HG02970 (cell line): ENCODE results near the gene DENND2A.
A peak's percentile ranks its signal among the peaks of the same experiment; 100 is the strongest.

Source experiments
- ATAC-seq: cut with Tn5 transposase; IDR thresholded peaks from one replicate; pipeline ENCODE4 v1.9.1; 2021; ENCODE audit warnings: mild to moderate bottlenecking, moderate library complexity, moderate number of reproducible peaks; ENCODE audit not compliant: unreplicated experiment, low FRiP score

DENND2A gene

GRCh38 chr7:140478246-140479061 is 162.2 kb downstream of the DENND2A start:
- ATAC-seq, result peak; percentile 28

GRCh38 chr7:140476698-140477261 is 163.8 kb downstream of the DENND2A start:
- ATAC-seq, result no peak

DNA sequence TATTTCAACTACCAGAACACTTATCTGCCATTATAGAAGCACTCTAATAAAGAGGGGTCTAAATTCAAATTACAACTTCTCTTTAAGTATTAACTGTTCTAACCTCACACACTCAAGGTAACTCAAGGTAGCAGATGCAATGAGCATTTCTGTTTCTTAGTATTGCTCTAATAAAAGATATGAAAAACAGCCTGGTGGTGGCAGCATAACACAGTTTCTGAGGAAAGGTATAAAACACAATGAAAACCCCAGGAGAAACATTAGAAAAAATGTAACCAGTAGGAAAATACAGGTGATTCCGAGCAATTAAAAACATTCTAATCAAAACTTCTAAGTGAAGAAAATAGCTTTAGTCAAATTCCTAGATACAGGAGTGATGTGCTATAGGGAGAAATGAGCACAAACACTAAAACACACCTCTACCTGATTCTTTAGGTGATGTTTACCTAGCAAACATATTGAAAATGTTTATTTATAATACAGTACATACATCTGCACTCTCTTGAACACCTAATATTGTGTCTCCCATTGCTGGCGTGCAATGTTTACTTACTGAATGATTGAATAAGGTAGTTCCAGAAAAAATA is 164.8 kb downstream of the DENND2A start:
- ATAC-seq, result no peak
